Liver (tissue), 9 donors: ENCODE measurements around the gene SSR3. TPM values are rescaled to one million over a fixed set of nuclear protein-coding genes. Genes with fewer than 3 reads are reported as not detected.
A peak's percentile ranks its signal among the peaks of the same experiment; 100 is the strongest.

Experiments
- DNase-seq: peaks from one replicate; pipeline ENCODE4 v3.0.0-alpha.2; 2017; ENCODE audit warnings: low spot score
- H3K27ac ChIP-seq, 2 donors: one replicate each; pipeline ENCODE4 v1.7.0; 2013; ENCODE audit warnings: inconsistent platforms in 2 of 2, low read length in 2 of 2, control low read depth in 1 of 2, low read depth in 1 of 2, mild to moderate bottlenecking in 1 of 2
- H3K27me3 ChIP-seq, 4 donors: one replicate each; pipeline versions ENCODE4 v1.6.1 to v1.7.0; 2013; ENCODE audit warnings: low read length in 3 of 4, inconsistent platforms in 1 of 4, mild to moderate bottlenecking in 1 of 4, moderate library complexity in 1 of 4; ENCODE audit not compliant: control insufficient read depth in 4 of 4, insufficient read depth in 4 of 4
- H3K36me3 ChIP-seq, 4 donors: one replicate each; pipeline versions ENCODE4 v1.6.1 to v1.7.0; 2013; ENCODE audit warnings: low read length in 3 of 4, mild to moderate bottlenecking in 3 of 4, low read depth in 1 of 4, moderate library complexity in 1 of 4; ENCODE audit not compliant: control insufficient read depth in 4 of 4, insufficient read depth in 3 of 4
- H3K4me1 ChIP-seq, 4 donors: one replicate each; pipeline versions ENCODE4 v1.6.1 to v1.7.0; 2013; ENCODE audit warnings: low read length in 3 of 4, mild to moderate bottlenecking in 3 of 4, moderate library complexity in 1 of 4; ENCODE audit not compliant: control insufficient read depth in 4 of 4, insufficient read depth in 4 of 4
- H3K4me3 ChIP-seq, 3 donors: one replicate each; pipeline versions ENCODE4 v1.6.1 to v1.7.0; 2013; ENCODE audit warnings: low read length in 3 of 3, control low read depth in 1 of 3, low read depth in 1 of 3, mild to moderate bottlenecking in 1 of 3
- H3K9ac ChIP-seq, 2 donors: one replicate each; pipeline ENCODE4 v1.7.0; 2013; ENCODE audit warnings: low read length in 2 of 2, mild to moderate bottlenecking in 2 of 2, moderate library complexity in 2 of 2, control low read depth in 1 of 2, low read depth in 1 of 2
- H3K9me3 ChIP-seq, 4 donors: one replicate each; pipeline versions ENCODE4 v1.6.1 to v1.7.0; 2013; ENCODE audit warnings: low read length in 3 of 4; ENCODE audit not compliant: control insufficient read depth in 4 of 4
- ATF3 ChIP-seq: IDR thresholded peaks from 2 replicates; pipeline ENCODE4 v1.6.1; 2016; ENCODE audit warnings: antibody characterized with exemption
- EGR1 ChIP-seq, 2 donors: IDR thresholded peaks; 2 replicates each; pipeline ENCODE4 v1.6.1; 2016 to 2018; ENCODE audit warnings: antibody characterized with exemption in 2 of 2, low read depth in 2 of 2
- FOXA1 ChIP-seq: IDR thresholded peaks from 2 replicates; pipeline ENCODE4 v1.6.1; 2016; ENCODE audit warnings: antibody characterized with exemption
- GABPA ChIP-seq, 2 donors: IDR thresholded peaks in 1 of 2; conservative IDR thresholded peaks in 1 of 2; 2 replicates each; pipeline ENCODE4 v1.6.1; 2016; ENCODE audit warnings: antibody characterized with exemption in 2 of 2, mild to moderate bottlenecking in 1 of 2, moderate library complexity in 1 of 2
- HNF4A ChIP-seq, 2 donors: conservative IDR thresholded peaks; 2 replicates each; pipeline ENCODE4 v1.6.1; 2016; ENCODE audit warnings: antibody characterized with exemption in 2 of 2, mild to moderate bottlenecking in 2 of 2
- HNF4G ChIP-seq: IDR thresholded peaks from 2 replicates; pipeline ENCODE4 v1.6.1; 2016; ENCODE audit warnings: antibody characterized with exemption
- JUND ChIP-seq, 2 donors: IDR thresholded peaks; 2 replicates each; pipeline ENCODE4 v1.6.1; 2016; ENCODE audit warnings: antibody characterized with exemption in 2 of 2
- MAX ChIP-seq: IDR thresholded peaks from 2 replicates; pipeline ENCODE4 v1.6.1; 2016; ENCODE audit warnings: antibody characterized with exemption
- RAD21 ChIP-seq, 2 donors: IDR thresholded peaks; 2 replicates each; pipeline ENCODE4 v1.6.1; 2016; ENCODE audit warnings: antibody characterized with exemption in 2 of 2, mild to moderate bottlenecking in 2 of 2
- RXRA ChIP-seq, 2 donors: IDR thresholded peaks; 2 replicates each; pipeline ENCODE4 v1.6.1; 2017 to 2018; ENCODE audit warnings: antibody characterized with exemption in 2 of 2, mild to moderate bottlenecking in 1 of 2
- SP1 ChIP-seq: IDR thresholded peaks from 2 replicates; pipeline ENCODE4 v1.6.1; 2018; ENCODE audit warnings: antibody characterized with exemption, mild to moderate bottlenecking
- TAF1 ChIP-seq: conservative IDR thresholded peaks from 2 replicates; pipeline ENCODE4 v1.6.1; 2016; ENCODE audit warnings: antibody characterized with exemption, mild to moderate bottlenecking
- WGBS: extraction: QIAGEN DNeasy Blood & Tissue Kit; methylation state at CpG from one replicate; pipeline ENCODE4 v1.1.7; 2013; 5-methylcytosine and 5-hydroxymethylcytosine counted together
- polyA plus RNA-seq, 2 donors: library from polyadenylated mRNA; stranded (reverse) in 1 of 2; unstranded in 1 of 2; fragments of 200-250 nt in 1 of 2; fragments of >200 nt in 1 of 2; fragmentation: Nextera tagmentation in 1 of 2; extraction: Ambion mirVana in 1 of 2; gene quantifications; one replicate each; pipeline versions ENCODE4 v1.2.1 to v1.2.3, GENCODE V29; 2013 to 2015
- total RNA-seq, 2 donors: library from RNA; depleted of rRNA; stranded (reverse); fragments of >200 nt; gene quantifications; one replicate each; pipeline ENCODE4 v1.2.3, GENCODE V29; 2014
- TF ChIP-seq, protein P1 (sequence below): fragments of 150-350 bp; IDR thresholded peaks from 2 replicates; pipeline ENCODE4 v1.5.1; 2017; ENCODE audit warnings: improper control_type of control experiment, low read depth, low read length; ENCODE audit not compliant: missing input control
- TF ChIP-seq, protein P2 (sequence below): IDR thresholded peaks from 2 replicates; pipeline ENCODE4 v1.6.1; 2016; ENCODE audit warnings: antibody characterized with exemption
- donor health status: healthy.
- donor health status: healthy.
- donor health status: healthy.
- donor health status: healthy.
- donor health status: healthy.

Gene SSR3
- total and polyA plus RNA-seq, 4 donors, result 63.7 to 168 (median 115) TPM

DNA sequence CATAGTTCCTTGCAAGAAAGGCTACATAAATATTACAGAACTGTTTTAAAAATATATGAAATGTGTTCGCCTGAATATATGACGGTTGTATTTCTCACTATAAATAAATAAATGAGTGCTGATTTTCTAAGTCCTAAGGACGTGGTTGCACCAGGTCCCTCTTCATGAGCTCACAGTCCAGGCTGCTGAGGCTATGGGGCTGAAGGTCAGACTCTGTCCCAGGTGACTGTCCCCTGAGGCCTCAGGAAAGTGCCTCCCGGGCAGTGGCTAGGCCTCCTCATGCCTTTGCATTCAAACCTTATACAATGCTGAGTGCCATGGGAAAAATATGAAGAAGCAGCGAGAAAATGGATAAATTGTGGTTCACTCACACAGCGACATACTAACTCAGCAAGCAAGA is 43.5 kb upstream of the SSR3 start:
- Histone ChIP-seq H3K27me3 (no peaks in the 10 kb centered on the region), H3K4me1 (peaks cover 0 to 7% (median 4%) of the 10 kb centered on the region in 4 donors), H3K9ac (no peak overlapping the region), H3K9me3 (no peaks in the 10 kb centered on the region), H3K36me3 (no peaks in the 10 kb centered on the region), H3K4me3 (no peak overlapping the region), H3K27ac (no peak overlapping the region)
- TF ChIP-seq RAD21 (IDR thresholded peaks at IDR 0.05), result no peak
- TF ChIP-seq RXRA (IDR thresholded peaks at IDR 0.05), result peak in 1 of 2 donors; percentile 43
- TF ChIP-seq, protein P1, sequence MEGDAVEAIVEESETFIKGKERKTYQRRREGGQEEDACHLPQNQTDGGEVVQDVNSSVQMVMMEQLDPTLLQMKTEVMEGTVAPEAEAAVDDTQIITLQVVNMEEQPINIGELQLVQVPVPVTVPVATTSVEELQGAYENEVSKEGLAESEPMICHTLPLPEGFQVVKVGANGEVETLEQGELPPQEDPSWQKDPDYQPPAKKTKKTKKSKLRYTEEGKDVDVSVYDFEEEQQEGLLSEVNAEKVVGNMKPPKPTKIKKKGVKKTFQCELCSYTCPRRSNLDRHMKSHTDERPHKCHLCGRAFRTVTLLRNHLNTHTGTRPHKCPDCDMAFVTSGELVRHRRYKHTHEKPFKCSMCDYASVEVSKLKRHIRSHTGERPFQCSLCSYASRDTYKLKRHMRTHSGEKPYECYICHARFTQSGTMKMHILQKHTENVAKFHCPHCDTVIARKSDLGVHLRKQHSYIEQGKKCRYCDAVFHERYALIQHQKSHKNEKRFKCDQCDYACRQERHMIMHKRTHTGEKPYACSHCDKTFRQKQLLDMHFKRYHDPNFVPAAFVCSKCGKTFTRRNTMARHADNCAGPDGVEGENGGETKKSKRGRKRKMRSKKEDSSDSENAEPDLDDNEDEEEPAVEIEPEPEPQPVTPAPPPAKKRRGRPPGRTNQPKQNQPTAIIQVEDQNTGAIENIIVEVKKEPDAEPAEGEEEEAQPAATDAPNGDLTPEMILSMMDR, result no peak
- TF ChIP-seq, protein P2, sequence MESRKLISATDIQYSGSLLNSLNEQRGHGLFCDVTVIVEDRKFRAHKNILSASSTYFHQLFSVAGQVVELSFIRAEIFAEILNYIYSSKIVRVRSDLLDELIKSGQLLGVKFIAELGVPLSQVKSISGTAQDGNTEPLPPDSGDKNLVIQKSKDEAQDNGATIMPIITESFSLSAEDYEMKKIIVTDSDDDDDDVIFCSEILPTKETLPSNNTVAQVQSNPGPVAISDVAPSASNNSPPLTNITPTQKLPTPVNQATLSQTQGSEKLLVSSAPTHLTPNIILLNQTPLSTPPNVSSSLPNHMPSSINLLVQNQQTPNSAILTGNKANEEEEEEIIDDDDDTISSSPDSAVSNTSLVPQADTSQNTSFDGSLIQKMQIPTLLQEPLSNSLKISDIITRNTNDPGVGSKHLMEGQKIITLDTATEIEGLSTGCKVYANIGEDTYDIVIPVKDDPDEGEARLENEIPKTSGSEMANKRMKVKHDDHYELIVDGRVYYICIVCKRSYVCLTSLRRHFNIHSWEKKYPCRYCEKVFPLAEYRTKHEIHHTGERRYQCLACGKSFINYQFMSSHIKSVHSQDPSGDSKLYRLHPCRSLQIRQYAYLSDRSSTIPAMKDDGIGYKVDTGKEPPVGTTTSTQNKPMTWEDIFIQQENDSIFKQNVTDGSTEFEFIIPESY, result no peak
- TF ChIP-seq HNF4G, result peak; percentile 51
- TF ChIP-seq ATF3, result no peak
- no peak for TF ChIP-seq MAX
- TF ChIP-seq SP1, result peak; percentile 47
- TF ChIP-seq HNF4A (conservative IDR thresholded peaks at IDR 0.05), result peak; percentile 48 to 87
- TF ChIP-seq JUND (IDR thresholded peaks at IDR 0.05), result no peak
- no peak for TF ChIP-seq EGR1 (IDR thresholded peaks at IDR 0.05; ENCODE audit: low read depth in 2 of 2)
- 86% methylated on average over 6 of the region's 6 CpGs for WGBS
- DNase-seq, result no peak

GRCh38 chr3:156594219-156594683 is 39.3 kb upstream of the SSR3 start:
- no peaks in the 10 kb centered on the region for H3K9me3 ChIP-seq
- no peaks in the 10 kb centered on the region for H3K36me3 ChIP-seq
- no peaks in the 10 kb centered on the region for H3K27me3 ChIP-seq
- H3K4me1 ChIP-seq, result peaks cover 0 to 10% (median 5%) of the 10 kb centered on the region in 4 donors
- H3K4me3 ChIP-seq, result no peak overlapping the region
- no peak overlapping the region for H3K27ac ChIP-seq
- DNase-seq, result no peak
- 30% methylated on average over 7 of the region's 7 CpGs for WGBS
- TF ChIP-seq FOXA1 (no peak), RXRA (IDR thresholded peaks at IDR 0.05) (no peak), HNF4A (conservative IDR thresholded peaks at IDR 0.05) (peak in 1 of 2 donors; percentile 5), SP1 (peak; percentile 31), TAF1 (no peak), ATF3 (no peak), GABPA (IDR thresholded peaks at IDR 0.05 in 1 of 2, conservative IDR thresholded peaks at IDR 0.05 in 1 of 2) (no peak)
- TF ChIP-seq, protein P2, result no peak
- TF ChIP-seq, protein P1, result no peak
- no peak overlapping the region for H3K9ac ChIP-seq
